SH-SY5Y (cell line): ENCODE measurements around the gene C16orf74.

ENCODE experiments used
- GATA2 ChIP-seq: IDR thresholded peaks from 2 replicates; pipeline ENCODE4 v1.6.1; 2011; ENCODE audit warnings: mild to moderate bottlenecking, low read depth, low read length
- GATA3 ChIP-seq: IDR thresholded peaks from 2 replicates; pipeline ENCODE4 v1.6.1; 2011; ENCODE audit warnings: low read depth, mild to moderate bottlenecking, low read length, moderate library complexity

GRCh38 chr16:85800321-85800669 lies 49.4 kb upstream of the C16orf74 start:
- TF ChIP-seq GATA3 (no peak), GATA2 (no peak)
